Loucy (cell line): ENCODE measurements around the gene IGF2.

Experiments used
- CTCF ChIP-seq: fragments of 200-600 bp; sonication (generic); conservative IDR thresholded peaks from 2 replicates; pipeline ENCODE4 v1.5.1; 2014; ENCODE audit warnings: mild to moderate bottlenecking, antibody characterized with exemption, low read length
- EZH2phosphoT487 ChIP-seq: fragments of 200-600 bp; IDR thresholded peaks from 2 replicates; pipeline ENCODE4 v1.6.1; 2018; ENCODE audit warnings: antibody characterized with exemption, mild to moderate bottlenecking, moderate library complexity, borderline replicate concordance

- no peak for TF ChIP-seq CTCF
- no peak for TF ChIP-seq EZH2phosphoT487
Observed at GRCh38 chr11:2138068-2138430, 1.1 kb downstream of the IGF2 start.
